HuH-7.5 (cell line): ENCODE results near the gene RNF141.

Experiments
- DNase-seq: peaks from one replicate; pipeline ENCODE4 v3.0.0; 2011; ENCODE audit warnings: low spot score

The RNF141 gene

DNA sequence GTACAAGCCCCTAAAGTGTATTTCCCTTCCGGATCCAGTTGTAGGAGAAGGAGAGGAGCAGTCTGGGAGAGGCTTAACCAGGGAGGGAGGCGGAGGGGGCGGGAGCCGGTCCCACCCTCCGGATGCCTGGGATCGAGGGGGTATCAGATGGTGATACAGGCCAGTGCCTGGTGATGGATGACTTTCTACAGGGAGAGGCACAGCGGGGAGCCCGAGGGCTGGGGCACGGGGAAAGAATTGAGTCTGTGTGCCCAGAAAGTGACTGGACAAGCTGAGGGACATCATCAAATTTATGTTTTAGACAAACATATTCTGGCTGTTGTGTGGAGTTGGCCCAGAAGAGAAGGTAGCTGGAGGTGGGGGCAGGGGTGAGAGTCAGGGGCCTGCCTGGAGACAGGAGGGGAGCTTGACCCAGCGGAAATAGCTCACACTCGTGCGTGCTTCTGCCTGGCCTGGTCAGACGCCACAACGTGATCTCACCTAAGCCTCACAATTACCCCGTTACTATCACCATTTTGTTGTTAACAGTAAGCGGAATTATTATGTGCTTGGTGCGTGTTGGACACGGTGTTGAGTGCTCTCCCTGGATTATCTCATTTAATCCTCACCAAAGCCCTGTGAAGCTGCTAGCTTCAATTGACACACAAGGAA, 43.5 kb downstream of the RNF141 start:
- no peak for DNase-seq

DNA sequence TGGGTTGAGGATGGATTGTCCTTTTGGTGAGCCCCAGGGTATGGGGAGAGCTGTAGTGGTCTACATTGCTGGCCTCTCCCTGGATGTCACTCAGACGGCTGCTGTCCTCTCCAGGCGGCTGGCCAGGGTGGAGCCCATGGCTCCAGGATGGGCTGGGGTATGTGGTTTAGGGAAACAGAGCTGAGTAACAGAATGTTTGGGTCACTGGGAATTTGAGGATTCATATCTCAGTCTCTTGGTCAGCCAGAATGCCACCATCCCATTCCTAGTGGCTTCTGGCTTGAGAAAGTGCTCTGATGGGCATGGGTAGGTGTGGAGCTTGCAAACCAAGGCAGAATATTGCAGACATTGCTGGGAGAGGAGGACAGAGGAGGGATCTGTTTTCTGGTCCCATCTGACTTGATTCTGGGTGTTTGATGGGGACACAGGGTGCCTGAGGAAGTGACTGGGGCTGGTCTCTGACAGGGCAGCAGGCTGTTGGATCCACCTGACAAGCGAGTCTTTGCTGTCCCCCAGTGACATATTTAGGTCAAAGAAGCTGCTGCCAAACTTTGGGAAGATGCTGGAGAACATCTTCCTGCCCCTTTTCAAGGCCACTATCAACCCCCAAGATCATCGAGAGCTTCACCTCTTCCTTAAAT, 44.6 kb downstream of the RNF141 start:
- DNase-seq, result no peak

DNA sequence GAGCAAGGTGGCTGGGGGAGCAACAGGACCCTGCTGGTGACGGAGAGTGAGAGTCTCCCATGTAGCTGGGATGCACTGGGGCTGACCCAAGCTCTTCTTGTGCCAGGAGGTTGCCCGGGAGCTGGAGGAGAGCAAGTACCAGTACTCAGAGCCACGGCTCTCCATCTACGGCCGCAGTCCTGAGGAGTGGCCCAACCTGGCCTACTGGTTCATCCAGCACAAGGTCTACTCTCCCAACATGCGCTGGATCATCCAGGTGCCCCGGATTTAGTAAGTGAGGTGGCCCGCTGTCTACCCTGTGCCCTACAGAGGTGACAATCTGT, 45.6 kb downstream of the RNF141 start:
- DNase-seq, result no peak

DNA sequence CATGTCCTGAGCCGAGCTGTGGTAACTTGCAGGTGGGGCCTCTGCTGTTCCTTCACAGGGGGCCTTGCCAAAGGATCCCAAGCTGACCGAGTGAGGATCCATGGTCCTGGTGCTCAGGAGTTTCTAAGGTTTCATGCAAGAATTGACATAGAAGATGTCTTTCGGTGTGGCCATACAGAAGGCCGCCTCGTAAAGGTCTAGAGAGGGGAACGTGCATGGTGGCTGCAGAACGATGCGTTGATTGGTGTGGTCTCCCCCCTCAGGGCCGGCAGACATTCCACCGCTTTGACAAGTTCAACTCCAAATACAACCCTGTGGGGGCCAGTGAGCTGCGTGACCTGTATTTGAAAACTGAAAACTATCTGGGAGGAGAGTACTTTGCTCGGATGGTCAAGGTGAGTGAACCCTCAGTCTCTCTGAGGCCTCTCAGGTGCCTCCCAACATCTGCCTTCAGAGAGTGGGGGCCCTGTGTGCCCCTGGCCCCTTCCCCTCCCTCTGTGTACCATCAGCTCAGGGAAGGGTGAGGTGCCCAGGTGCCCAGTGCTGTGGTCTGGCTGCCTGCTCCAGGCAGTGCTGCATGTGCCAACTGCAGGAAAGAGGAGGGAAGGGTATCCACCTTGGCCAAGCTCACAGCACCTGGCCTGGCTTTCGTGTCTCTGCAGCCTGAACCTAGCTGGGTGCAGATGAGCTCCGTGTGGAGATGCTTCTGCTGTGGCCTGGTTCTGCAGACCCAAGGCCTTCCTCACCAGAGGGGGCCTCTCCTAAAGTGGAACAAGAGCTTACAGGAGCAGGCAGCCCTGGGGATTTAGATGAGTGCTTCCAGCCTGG, 46.1 kb downstream of the RNF141 start:
- DNase-seq, result no peak

DNA sequence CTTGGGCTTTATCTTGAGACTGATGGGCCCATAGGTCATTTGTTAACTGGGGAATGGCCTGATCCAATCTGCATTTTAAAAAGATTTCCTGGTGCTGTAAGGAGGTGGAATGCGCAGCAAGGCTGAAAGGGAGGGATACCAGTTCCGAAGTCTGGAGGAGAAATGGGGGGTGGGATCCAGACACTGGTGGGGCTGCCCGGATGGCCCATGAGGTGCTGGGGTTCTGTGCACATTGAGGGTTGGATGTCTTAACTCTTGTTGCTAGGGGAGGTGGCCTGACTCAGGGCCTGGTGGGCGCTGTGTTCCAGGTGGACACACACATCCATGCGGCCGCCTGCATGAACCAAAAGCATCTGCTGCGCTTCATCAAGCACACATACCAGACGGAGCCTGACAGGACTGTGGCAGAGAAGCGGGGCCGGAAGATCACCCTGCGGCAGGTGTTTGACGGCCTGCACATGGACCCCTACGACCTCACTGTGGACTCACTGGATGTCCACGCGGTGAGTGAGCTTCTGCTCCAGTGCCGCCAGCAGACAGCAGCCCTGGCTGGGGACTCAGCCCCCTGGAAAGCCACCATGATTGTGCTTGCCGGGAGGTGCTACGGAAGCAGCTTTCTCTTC, 47.8 kb downstream of the RNF141 start:
- no peak for DNase-seq

DNA sequence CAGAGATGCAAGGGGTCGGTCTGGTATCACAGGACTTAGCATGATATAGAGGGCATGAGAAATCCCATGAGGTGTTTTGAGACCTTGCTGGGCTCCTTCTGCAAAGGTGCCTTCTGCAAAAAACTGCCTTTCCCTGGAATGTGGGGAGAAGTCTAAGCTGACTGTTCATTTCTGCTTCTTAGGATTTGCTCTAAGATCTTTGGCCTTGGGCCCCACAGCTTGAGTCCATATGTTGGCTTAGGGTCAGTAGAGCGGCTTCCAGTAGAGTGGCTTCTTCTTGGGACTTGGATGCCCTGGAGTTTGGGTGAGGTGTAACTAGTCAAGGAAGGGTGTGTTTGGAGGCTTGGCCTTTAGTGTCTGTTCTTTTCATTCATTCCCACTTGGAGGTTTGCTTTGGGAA, 48.9 kb downstream of the RNF141 start:
- no peak for DNase-seq

DNA sequence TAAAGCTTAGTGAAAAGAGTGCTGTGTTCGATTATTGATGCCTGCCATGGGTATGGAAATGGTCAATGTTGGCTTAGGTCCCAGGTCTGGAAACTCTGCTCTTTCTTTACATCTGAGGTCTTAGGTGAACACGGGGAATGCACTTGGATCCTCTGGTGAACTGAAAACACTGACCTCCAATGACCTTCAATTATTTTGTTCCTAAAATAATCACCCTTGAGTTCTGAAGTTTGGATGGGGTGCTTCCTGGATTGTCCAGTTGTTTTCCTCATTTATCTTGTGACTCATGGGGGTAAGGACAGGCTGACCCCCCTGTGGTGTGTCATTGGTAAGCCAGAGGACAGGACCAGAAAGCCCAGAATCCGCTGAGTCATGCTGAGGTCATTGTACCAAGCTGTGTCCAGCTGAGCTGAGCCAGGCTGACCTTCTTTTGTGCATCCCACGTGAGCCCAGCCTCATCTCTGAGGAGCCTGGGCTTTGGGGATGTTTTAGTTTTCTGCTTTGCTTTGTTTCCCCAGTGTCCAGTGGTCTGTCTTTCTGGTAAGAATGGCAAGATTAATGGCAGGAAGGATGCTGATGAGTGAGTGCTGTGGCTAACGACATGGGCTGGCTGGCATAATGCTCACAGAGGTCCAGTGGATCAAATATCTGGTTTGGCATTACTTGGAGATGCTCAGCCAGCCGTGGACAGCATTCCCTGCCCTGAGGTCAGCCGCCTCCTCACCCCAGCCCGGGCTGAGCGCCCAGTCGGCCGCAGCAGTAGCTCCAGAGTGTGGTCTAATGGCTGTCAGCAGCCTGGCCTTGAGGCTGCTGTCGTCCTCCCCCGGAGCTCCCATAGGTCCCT, 50.4 kb downstream of the RNF141 start:
- no peak for DNase-seq

DNA sequence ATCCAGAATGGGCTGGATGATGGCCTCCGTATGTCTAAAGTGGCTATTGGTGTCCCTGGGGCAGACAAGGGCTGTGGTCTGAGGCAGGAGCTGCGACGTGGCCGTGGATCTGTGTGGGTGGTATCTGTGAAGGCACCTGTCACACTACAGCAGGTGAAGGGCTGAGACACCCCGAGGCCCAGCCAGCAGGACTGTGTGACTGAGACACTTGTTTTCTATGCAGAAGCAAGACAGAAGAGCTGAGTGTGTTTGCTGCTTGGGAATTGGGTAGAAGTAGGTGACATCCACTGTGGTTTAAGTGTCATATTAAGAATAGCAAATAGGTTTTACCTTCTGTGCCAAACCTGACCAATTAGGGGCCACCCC, 51.0 kb downstream of the RNF141 start:
- DNase-seq, result no peak

DNA sequence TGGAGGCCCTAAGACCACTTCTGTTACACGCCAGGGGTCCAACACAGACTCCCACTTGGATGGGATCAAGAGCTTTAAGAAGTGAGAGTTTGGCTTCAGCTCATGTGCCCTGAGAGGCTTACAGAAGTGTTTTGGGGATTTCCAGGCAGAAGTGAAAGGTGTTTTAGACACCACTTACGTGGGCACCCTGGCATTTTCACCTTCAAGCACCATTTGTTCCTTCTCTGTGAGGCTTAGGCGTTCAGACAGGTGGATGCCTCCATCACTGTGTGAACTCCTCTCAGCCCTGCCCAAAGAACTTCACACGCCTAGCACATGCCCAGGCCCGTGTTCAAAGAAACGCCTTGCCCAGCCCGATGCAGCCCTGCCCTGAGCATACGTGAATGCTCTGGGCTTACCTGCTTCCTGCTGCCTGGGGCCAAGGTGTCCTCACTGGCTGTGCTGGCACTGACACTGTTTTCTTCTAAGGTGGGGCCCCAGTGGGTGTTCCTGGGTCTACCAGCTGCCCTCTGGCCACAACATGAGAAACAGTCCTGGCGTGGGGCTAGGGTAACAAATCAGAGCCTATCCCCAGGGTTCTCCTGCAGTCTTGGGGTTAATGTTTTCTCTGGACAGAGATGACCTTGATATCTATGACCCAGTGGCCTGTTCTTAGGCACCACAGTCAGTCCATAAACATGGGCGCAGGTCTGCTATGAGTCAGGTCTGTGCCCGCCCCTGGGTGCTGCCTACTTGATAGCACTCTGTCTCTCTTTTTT, 51.9 kb downstream of the RNF141 start:
- DNase-seq, result no peak

DNA sequence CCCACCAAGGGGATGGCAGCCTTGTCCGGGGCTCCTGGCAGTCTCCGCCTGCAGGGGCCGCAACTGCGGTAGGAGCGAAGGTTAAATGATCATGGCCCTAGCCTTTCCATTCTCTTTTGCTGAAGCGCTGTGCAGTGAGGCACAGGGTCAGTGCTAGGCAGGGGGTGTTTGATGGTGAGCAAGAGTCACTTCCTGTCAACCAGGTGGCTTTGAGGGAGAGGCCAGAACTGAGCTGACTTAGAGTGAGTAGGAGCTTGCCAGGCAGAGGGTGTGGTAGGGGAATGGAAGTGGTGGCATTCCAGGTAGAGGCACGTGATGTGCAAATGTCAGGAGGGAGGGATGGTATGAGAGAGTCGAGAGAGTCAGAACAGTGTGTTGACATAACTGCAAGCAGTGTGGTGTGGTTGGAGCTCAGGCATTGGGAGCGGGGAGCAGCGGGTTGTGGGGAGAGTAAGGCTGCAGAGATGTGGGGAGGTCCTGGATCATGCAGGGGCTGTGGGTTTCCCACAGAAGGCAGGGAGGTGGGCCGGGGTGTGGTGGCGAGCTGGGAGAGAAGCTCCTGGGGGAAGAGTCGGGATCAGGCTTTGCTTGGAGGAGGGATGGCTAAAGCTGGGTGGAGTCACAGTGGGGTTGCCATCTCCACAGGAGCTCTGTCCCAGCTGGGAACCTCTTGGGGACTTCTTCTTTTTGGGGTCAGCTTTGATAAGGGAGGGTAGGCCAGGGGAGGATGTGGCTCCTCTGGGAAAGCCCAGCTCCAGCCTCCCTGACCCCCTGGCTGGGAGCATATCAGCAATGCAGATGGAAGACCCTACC, 52.7 kb downstream of the RNF141 start:
- DNase-seq, result no peak

DNA sequence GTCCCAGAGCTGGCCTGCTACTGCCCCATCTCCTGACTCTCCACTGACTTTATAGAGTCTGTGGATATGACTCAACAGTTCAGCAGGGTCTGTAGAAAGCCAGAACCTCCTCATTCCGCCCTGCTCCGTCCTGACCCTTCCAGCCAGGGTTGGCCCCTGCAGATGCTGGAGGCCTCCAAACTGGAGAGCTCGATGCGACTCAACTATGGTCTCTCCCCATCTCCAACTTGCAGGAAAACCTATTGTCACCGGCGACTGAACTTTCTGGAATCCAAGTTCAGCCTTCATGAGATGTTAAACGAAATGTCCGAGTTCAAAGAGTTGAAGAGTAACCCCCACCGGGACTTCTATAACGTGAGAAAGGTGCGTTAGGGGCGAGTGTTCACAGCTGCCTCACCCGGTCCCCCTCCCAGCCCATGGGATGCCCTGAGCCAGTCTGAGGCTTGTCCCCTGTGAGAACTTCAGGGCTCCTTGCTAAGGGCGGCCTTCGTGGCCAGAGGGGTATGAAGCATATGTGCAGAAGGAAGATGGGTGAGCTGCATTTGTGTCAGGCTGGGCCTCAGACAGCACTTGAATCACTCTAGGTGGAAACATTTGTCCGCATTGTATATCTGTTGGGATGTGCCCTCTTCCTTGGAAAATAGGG, 53.9 kb downstream of the RNF141 start:
- DNase-seq, result no peak

DNA sequence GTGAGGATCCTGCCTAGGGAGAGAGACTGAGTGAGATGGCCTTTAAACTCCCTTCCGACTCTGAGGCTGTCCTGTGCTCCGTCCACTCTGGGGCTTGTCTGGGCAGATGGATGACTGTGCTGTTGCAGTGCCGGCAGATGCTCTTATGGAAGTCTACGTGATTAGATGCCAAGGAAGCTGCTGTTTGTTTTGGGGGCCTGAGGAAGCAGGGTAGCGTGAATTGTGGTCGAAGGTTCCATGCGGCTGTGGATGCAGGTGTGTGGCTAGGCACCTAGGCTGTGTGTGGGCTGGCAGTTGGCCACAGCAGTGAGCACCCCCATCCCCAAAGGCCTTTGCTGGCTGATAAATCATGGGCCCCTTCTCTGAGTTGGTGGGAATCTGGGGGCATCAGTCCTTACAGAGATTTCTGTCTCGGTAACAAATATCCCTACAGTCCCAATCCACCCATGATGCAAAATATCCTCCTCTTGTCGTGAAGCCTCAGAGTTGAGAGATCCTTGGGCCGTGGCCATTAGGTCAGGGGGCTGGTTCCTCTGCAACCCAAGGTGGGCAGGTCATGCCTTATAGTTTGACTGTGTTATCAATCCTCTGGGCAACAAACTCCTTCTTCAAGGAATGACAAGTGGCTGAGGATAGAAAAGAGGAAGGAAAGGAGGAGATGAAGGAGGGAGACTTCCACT, 54.7 kb downstream of the RNF141 start:
- no peak for DNase-seq

DNA sequence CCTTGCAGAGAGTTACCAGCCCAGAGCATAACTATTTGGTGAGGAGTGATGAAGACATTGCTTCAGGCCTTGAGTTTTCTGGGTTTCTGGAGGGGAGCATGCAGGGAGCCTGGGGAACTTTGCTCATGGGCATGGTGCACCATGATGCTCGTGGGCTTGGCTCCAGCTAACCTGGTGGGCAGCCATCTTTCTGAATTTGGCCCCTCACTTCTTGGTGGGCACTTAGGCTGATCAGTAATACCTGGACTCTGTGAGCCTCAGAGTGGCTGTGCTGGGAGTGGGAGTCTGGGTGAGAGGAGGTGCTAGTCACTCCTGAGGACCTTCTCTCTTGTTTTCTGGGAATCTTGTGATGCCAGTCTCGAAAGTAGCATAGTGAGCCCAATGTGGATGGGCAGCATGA, 55.3 kb downstream of the RNF141 start:
- DNase-seq, result no peak

DNA sequence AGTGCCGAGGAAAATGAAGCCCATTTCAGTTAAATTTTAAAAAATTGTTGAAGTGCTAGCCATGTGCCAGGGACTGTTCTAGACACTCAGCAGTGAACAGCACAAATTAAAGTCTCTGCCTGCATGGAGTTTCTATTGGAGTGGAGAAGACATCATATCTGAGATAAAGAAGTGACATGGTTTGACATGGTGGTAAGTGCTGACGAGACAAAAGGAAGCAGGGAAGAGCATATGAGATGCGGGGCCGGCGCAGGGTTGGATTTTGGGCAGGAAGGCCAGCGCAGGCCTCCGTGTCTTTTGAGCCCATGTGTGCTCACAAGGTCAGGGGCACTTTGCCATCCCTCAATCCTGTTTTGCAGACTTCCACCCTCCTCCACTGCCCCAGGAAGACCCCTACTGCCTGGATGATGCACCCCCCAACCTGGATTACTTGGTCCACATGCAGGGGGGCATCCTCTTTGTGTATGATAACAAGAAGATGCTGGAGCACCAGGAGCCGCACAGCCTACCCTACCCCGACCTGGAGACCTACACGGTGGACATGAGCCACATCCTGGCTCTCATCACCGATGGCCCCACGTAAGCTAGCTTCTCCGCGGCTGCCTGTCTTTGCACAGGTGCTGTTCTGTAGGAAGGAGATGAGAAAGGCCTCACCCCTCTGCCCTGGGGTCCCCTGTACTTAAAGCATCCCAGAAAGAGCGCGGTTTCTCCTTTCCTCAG, 56.4 kb downstream of the RNF141 start:
- no peak for DNase-seq

DNA sequence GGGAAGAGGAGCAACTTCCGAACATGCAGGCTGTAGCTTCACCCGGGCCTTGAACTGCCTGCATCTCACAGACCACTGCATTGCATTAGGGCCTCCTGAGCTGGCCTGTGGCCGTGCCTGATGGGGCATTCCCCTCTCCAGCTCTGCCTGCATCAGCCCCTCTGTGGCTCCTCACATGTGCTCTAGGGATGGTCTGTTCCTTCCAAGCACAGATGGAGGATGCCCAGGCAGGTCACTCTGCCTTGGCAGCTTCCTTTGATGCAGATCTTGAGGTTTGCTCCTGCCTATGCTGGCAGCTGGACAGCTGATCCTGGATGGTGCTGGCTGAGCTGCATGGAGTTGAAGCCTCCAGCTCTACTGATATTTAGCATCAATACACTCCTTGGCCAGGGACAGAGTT, 57.4 kb downstream of the RNF141 start:
- no peak for DNase-seq

DNA sequence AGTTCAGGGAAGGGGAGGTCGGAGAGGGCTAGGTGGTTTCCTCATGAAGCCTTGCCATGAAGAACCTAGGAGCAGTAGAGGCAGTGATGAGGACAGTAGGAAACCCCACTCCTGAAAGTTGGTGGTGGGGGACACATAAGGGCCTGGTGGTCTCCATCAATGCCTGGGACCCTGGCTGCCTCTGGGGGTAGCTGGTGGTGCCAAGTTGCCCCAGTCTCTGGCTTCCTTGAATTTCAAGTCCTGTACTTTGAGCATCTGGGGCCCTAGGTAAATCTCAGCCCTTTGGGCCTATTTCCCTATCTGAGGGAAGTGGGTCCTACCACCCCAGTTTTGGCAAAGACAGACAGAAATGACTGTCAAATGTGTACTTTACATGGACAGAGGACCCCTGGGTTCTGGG, 57.8 kb downstream of the RNF141 start:
- DNase-seq, result no peak

DNA sequence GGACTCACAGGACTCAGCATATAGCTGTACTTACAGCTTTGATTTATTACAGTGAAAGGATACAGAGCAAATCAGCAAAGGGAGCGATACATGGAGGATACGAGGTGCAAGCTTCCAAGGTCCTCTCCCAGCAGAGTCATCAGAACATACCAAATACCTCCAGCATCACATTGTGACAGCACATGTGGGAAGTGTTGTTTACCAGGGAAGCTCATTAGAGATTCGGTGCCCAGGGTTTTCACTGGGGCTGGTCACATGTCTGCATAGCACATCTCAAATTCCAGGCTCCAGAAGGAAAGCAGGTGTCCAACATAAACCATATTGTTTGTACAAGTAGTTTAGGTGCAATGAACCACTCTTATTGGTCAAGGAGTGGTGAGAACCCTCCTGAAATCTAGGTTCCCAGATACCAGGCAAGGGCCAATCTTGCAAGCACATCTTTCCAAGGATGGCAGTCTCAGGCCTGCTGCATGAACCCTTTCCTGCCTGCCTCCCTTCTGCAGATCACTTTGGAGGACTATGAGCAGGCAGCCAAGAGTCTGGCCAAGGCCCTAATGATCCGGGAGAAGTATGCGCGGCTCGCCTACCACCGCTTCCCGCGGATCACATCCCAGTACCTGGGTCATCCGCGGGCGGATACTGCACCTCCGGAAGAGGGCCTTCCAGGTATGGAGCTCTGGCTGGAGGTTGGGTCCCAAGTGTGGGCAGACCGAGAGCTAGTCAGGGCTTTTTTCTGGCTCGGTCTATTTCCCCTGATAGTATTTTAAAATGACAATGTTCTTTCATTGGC, 59.2 kb downstream of the RNF141 start:
- no peak for DNase-seq

DNA sequence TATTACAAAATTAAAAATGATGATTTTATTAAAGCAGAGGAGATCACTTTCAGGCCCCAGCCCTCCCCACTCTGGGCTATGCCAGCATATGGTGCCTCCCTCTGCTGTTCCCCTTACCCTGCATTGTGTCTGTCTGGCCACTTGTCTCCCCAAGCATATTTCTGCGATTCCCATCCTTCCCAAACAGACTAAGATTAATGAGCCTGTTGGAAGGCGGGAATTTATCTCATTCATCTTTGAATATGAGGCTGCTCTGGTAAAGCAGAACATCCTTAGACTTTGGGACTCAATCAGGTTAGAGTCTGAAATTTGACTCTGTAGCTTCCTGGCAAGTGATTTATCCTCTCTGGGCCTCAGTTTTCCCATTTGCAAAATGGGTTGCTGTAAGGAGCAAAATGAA, 60.2 kb downstream of the RNF141 start:
- DNase-seq, result no peak
